T-helper 1 cell (primary cell): Measurements from ENCODE around the gene C12orf43.
A peak's percentile ranks its signal among the peaks of the same experiment; 100 is the strongest.

Experiments used
- DNase-seq, 5 donors: peaks; one replicate each; pipeline ENCODE4 v3.0.0-alpha.2; 2012 to 2020

C12orf43 gene

DNA sequence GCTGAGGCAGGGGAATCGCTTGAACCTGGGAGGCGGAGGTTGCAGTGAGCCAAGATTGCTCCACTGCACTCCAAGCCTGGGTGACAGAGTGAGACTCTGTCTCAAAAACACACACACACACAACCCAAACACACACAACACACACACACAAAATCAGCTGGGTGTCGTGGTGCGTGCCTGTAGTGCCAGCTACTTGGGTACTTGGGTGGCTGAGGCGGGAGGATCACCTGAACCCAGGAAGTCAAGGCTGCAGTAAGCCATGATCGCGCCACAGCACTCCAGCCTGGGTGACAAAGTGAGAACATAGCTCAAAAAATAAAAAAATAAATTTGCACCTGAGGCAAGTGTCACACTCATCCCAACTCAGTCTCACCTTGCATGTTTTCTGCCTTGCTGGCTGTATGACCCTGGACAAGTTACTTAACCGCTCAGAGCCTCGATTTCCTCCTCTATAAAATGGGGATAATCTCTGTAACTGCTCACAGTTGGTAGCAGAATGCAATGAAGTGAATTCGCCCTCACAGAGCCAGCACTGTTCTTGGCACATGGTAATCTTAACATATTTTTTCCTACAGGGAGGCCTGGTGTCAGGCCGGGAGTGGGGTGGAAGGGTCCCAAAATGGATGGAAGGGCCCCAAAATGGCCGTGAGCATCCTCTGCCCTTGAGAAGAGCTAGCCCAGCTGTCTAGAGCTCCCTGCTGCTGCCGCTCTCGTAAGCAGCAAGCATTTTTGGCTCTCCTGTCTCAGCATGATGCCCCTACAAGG lies 38.6 kb downstream of the C12orf43 start:
- DNase-seq: no peak

DNA sequence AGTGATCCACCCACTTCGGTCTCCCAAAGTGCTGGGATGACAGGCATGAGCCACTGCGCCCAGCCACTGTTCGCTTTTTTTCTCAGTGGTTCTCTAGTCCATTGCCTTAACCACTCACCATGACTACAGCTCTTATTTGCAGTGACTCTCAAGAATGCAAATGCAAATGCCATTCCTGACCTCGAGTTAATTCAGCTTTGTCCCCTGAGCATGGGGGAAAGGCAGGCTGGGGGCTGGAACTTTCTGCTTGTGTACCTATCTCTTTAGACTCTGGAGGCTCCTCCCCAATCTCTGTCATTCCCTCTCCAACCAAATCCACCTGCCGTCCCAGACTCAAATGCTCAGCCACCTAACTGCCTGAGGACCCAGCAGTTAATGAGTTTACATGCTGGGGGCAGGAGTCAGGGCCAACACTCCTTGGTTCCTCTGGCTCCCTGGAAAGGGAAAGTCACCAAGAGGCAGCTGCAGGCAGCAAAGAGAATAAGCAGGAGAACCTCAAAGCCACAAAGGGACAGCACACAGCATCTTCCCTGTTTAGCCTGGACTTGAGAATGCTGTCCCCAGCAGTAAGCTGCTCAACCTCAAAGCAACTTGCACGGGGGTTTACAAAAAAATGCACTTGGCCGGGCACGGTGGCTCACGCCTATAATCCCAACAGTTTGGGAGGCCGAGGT lies 43.3 kb downstream of the C12orf43 start:
- no peak for DNase-seq

DNA sequence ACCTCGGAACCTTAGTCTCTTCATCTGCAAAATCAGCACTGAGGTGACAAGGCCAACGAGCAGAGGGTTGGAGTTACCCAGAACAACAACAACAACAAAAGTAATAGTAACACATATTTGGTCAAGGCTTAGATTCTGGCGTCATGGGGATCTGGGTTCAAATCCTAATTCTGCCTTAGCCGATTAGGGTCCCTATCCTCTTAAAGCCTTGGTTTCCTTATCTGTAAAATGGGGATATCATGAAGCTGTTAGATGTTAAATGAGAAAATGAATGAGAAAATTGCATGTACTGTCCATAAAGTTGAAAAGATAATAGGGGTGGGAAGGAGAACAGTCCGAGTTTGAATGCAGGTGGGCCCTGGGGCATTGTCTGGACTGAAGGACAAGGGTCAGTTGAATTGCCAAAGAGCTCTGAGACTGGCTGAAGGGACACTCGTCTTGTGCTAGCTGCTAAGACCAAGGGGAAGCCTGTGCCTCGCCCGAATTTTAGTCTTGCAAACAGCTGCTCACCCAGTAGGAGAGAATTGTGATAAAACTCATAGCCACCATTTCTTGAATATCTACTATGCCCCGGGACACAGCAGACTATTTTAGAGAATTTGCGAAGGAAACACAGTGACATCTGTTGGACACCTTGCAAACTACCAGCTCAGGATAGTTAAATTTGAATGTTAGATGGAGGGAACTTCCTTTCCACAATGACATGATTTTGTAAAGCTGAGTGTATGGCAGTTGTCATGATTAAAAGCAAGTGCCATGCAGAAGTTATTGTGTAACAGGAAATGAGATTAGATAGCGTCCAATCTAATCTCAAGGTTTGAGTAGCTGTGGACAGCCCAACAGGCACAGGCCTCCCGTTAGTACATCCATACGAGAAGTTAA lies 44.7 kb downstream of the C12orf43 start:
- DNase-seq: peak in 2 of 5 donors; percentile 22 to 65

GRCh38 chr12:120970310-120970709 lies 46.0 kb downstream of the C12orf43 start:
- no peak for DNase-seq

- DNase-seq: no peak
Observed at GRCh38 chr12:120965534-120966091, 50.7 kb downstream of the C12orf43 start.

DNA sequence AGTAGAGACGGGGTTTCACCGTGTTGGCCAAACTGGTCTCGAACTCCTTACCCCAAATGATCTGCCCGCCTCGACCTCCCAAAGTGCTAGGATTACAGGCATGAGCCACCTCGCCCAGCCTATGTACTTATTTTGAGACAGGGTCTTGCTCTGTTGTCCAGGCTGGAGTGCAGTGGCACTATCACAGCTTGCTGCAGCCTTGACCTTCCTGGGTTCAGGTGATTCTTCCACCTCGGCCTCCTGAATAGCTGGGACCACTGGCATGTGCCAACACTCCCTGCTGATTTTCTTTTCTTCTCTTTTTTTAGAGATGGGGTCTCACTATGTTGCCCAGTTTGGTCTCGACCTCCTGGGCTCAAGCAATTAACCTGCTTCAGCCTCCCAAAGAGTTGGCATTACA lies 52.0 kb downstream of the C12orf43 start:
- DNase-seq: no peak

DNA sequence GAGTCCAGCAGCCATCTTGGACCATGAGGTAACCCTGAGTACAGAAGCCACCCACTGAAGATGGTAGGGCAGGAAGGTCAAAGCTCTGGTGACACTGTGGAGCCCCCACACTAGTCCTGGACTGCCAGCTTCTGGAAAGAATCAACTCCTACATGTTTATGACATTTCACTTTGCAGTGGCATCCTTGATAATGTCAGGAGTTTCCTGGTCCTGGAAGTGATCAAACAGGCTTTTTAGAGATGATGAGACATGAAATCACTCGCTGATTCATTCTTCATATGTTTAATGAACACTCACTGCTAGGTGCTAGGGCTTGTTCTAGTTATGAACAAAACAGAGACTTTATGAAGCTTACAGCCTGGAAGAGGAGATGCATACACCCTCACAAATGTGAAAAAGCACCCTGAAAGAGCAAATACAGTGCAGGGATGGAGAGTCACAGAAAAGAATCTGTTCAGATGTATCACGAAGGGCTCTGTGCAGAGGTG lies 53.7 kb downstream of the C12orf43 start:
- DNase-seq: no peak

DNA sequence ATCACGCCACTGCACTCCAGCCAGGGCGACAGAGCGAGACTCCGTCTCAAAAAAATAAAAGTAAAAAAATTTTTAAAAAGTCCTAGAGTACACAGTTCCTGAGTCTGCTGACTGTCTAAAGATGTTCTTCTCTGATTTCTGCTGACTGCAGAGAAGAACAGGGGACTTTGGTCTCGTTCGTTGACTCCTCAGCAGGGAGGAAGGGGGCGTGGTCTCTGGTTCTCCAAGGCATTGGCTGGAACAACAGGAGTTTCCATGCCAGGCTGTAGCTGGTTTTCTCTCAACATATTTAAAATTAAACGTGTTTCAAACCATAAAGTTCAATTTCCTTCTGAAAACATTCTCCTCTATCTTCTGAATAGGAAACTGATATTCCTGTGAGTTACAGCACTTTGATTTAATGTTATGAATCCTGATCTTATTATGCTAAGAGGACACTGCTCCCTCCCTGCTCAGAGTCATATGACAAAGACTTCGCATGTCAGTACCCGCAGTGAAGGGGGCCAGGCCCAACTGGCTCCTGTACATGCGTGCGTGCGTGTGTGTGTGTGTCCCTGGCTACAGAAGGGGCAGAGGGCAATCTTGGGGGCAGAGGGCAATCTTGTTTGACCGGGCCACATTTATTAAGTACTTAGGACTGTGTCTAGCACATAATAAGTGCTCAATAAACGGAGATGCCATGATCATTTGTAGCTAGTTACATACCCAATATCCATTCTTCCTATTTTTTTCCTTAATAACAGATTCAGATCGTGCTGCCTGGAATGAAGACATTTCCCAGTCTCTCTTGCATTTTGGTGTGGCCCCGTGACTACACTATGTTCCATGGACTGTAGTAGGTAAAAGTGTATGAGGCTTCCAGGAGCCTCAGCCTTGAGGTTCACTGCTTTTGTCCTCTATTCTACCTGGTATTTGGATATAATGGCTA lies 54.4 kb downstream of the C12orf43 start:
- no peak for DNase-seq

GRCh38 chr12:120960657-120961056 lies 55.6 kb downstream of the C12orf43 start:
- DNase-seq: peak in 1 of 5 donors; percentile 19

DNA sequence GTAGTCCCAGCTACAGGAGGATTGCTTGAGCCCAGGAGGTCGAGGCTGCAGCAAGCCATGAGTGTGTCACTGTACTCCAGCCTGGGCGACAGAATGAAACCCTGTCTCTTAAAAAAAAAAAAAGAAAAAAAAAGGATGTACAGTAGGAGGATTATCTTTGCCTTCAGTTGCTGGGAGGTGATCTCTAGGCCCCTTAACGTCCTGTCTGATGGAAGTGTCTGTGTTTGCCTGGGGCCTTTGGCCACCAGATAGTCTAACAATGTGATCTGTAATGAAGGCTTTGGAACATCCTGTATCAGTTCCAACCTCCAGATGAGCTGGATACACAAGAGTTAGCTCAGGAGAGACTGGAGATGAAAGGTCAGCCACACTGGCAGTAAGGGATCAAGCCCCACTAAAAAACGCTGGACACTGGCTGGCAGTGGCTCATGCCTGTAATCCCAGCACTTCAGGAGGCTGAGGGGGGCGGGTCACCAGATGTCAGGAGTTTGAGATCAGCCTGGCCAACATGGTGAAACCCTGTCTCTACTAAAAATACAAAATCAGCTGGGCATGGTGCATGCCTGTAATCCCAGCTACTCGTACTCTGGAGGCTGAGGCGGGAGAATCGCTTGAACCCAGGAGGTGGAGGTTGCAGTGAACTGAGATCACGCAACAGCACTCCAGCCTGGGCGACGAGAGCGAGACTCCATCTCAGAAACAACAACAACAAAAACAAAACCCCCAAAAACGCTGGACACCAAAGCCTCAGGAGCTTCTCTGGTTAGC lies 57.0 kb downstream of the C12orf43 start:
- no peak for DNase-seq

DNA sequence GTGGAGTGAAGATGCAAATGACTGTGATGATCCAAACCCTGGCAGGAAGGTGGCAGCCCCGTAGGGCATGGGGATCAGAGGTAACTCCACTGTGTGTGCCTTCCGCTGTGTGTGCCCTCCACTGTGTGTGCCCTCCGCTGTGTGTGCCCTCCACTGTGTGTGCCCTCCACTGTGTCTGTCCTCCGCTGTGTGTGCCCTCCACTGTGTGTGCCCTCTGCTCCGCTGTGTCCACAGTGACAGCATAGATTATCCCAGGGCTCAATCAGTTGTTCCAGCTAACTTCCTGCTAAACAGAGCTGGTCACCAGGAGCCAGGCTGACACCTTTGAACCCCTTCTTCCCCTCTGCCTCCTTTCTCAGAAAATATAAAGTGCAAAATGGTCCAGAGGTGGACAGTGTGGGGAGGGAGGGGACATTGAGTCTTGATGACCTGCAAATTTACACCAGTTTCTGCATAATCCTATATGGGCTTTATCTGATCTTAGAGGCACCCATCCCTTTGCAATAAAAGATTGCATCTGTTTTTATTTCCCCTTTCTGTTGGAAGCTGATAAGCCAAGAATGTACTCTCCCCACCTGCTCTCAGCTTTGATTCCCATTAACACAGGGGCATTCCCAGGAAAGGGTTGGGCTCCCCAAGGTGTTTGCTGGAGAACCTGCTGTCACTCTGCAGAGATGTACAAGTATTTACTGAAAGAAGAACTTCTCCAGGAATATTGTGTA lies 59.5 kb downstream of the C12orf43 start:
- DNase-seq: no peak

DNA sequence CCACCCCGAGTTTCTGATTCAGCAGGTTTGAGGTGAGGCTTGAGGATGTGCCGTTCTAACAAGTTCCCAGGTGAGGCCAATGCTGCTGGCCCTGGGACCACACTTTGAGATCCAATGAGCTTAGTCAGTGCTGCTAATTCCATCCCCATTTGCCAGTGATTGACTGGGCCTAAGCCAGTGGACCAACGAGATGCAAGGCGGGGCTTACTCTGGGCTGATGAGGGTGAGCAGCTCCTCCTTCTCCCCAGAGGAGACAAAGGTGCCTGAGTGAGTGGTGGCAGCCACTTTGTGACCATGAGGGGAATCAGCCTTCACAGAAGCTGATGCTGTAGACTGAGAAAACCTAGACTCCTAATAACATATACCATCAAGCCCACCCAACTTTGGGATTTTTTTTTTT lies 61.1 kb downstream of the C12orf43 start:
- no peak for DNase-seq

GRCh38 chr12:120950807-120951206 lies 65.5 kb downstream of the C12orf43 start:
- DNase-seq: no peak
